HG03439 (cell line): Measurements from ENCODE around the gene KRT4.
"Not testable (repeated sequence)": the region's sequence is repeated elsewhere in the genome, so short reads cannot be mapped to it uniquely, and the experiment has no call there.

Experiments used
- ATAC-seq: cut with Tn5 transposase; IDR thresholded peaks from one replicate; pipeline ENCODE4 v1.9.1; 2021; ENCODE audit warnings: mild to moderate bottlenecking, moderate library complexity; ENCODE audit not compliant: unreplicated experiment

Gene KRT4

GRCh38 chr12:52808573-52809160, 5.2 kb downstream of the KRT4 start:
- no peak for ATAC-seq

- no peak for ATAC-seq
Observed at GRCh38 chr12:52807544-52808470, 6.1 kb downstream of the KRT4 start.

GRCh38 chr12:52806821-52807543, 6.9 kb downstream of the KRT4 start:
- ATAC-seq = no peak

- ATAC-seq = no peak
Observed at GRCh38 chr12:52806169-52806811, 7.6 kb downstream of the KRT4 start.

- ATAC-seq = no peak
Observed at GRCh38 chr12:52805739-52806138, 8.2 kb downstream of the KRT4 start.

GRCh38 chr12:52805000-52805399, 8.9 kb downstream of the KRT4 start:
- no peak for ATAC-seq

GRCh38 chr12:52802442-52802841, 11.5 kb downstream of the KRT4 start:
- no peak for ATAC-seq

GRCh38 chr12:52801773-52802172, 12.1 kb downstream of the KRT4 start:
- no peak for ATAC-seq

- no peak for ATAC-seq
Observed at GRCh38 chr12:52800259-52800917, 13.5 kb downstream of the KRT4 start.

GRCh38 chr12:52799505-52800211, 14.3 kb downstream of the KRT4 start:
- ATAC-seq = no peak

- ATAC-seq = no peak
Observed at GRCh38 chr12:52798671-52799504, 15.0 kb downstream of the KRT4 start.

GRCh38 chr12:52798003-52798670, 15.8 kb downstream of the KRT4 start:
- no peak for ATAC-seq

GRCh38 chr12:52797529-52797894, 16.4 kb downstream of the KRT4 start:
- no peak for ATAC-seq

GRCh38 chr12:52796839-52797528, 16.9 kb downstream of the KRT4 start:
- no peak for ATAC-seq

- no peak for ATAC-seq
Observed at GRCh38 chr12:52796429-52796794, 17.5 kb downstream of the KRT4 start.

- ATAC-seq = no peak
Observed at GRCh38 chr12:52795694-52796428, 18.1 kb downstream of the KRT4 start, which contains the start of gene KRT3. TSS of gene KRT3 (minus strand) at chr12:52796117. CDS start at chr12:52796042, 75 bp downstream.

- ATAC-seq = not testable (repeated sequence)
Observed at GRCh38 chr12:52795332-52795674, 18.6 kb downstream of the KRT4 start.
